HL-60 (cell line): ENCODE measurements around the gene HECTD4.

Source experiments
- GABPA ChIP-seq: IDR thresholded peaks from 2 replicates; pipeline ENCODE4 v1.6.1; 2012; ENCODE audit warnings: low read depth
- POLR2AphosphoS5 ChIP-seq: IDR thresholded peaks from 2 replicates; pipeline ENCODE4 v1.6.1; 2012; ENCODE audit warnings: low read depth
- TF ChIP-seq, protein P1 (sequence below): IDR thresholded peaks from one replicate; pipeline ENCODE4 v1.5.1; 2011; ENCODE audit warnings: low read length, control low read depth, inconsistent platforms; ENCODE audit not compliant: insufficient read depth
- TF ChIP-seq, protein P2 (sequence below): IDR thresholded peaks from 2 replicates; pipeline ENCODE4 v1.6.1; 2012; ENCODE audit warnings: low read depth; ENCODE audit not compliant: insufficient replicate concordance

DNA sequence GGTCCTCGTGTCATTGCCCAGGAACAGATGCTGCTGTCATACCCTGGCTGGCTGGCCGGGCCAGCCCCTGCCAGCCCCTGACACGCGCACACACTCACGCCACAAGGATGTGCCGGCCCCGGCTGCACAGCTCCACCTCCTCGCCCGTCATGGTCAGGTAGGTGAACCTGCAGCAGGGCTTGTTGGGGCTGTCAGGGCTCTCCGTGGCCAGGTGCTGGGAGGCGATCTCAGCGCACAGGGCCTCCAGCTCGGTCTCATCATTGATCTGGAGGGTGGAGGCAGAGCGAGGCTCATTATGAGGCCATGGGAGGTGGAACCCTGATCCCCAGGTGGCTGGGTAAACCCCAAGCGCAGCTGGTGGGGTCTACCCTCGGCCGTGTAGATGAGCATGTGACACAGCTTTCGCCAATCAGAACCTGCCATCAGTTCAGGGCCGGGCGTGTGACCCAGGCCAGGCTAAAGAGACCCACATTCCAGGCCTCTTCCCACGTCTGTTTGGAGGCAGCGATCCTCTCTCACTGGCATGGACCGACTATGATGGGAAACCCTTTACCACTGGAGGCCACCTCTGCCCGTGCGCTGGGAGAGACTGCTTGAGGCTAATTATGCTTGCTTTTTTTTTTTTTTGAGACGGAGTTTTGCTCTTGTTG, 218.1 kb downstream of the HECTD4 start:
- TF ChIP-seq, protein P1, sequence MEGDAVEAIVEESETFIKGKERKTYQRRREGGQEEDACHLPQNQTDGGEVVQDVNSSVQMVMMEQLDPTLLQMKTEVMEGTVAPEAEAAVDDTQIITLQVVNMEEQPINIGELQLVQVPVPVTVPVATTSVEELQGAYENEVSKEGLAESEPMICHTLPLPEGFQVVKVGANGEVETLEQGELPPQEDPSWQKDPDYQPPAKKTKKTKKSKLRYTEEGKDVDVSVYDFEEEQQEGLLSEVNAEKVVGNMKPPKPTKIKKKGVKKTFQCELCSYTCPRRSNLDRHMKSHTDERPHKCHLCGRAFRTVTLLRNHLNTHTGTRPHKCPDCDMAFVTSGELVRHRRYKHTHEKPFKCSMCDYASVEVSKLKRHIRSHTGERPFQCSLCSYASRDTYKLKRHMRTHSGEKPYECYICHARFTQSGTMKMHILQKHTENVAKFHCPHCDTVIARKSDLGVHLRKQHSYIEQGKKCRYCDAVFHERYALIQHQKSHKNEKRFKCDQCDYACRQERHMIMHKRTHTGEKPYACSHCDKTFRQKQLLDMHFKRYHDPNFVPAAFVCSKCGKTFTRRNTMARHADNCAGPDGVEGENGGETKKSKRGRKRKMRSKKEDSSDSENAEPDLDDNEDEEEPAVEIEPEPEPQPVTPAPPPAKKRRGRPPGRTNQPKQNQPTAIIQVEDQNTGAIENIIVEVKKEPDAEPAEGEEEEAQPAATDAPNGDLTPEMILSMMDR: no peak
- TF ChIP-seq POLR2AphosphoS5 (no peak), GABPA (no peak)
- TF ChIP-seq, protein P2, sequence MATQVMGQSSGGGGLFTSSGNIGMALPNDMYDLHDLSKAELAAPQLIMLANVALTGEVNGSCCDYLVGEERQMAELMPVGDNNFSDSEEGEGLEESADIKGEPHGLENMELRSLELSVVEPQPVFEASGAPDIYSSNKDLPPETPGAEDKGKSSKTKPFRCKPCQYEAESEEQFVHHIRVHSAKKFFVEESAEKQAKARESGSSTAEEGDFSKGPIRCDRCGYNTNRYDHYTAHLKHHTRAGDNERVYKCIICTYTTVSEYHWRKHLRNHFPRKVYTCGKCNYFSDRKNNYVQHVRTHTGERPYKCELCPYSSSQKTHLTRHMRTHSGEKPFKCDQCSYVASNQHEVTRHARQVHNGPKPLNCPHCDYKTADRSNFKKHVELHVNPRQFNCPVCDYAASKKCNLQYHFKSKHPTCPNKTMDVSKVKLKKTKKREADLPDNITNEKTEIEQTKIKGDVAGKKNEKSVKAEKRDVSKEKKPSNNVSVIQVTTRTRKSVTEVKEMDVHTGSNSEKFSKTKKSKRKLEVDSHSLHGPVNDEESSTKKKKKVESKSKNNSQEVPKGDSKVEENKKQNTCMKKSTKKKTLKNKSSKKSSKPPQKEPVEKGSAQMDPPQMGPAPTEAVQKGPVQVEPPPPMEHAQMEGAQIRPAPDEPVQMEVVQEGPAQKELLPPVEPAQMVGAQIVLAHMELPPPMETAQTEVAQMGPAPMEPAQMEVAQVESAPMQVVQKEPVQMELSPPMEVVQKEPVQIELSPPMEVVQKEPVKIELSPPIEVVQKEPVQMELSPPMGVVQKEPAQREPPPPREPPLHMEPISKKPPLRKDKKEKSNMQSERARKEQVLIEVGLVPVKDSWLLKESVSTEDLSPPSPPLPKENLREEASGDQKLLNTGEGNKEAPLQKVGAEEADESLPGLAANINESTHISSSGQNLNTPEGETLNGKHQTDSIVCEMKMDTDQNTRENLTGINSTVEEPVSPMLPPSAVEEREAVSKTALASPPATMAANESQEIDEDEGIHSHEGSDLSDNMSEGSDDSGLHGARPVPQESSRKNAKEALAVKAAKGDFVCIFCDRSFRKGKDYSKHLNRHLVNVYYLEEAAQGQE: no peak
